ENCODE results near the gene WNK2.

DNA sequence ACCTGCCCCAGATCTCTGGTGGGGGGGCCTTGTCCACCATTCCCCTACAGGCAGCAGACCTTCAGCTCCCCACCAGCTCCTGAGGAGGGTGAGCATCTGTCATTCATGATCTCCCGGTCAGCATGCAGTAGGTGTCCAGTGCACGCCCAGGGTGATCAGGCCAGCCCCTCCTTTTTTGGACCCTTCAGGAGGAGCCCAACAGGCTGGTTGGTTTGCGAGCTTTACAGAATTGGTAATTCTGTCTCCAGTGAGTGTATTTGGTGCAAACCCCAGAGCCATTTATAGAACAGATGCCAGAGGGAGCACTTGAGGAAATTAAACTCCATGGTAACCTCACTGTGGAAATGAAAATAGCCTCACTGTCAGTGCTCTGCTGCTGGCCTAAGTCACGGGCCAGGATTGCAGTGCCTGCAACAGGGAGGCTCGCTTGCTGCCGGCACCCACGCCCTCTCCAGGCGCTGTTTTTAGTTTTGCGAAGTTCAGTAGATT, 23.4 kb downstream of the WNK2 start:
- no peak for TF ChIP-seq POLR2A (IDR thresholded peaks at IDR 0.05)
- TF ChIP-seq, protein P1, sequence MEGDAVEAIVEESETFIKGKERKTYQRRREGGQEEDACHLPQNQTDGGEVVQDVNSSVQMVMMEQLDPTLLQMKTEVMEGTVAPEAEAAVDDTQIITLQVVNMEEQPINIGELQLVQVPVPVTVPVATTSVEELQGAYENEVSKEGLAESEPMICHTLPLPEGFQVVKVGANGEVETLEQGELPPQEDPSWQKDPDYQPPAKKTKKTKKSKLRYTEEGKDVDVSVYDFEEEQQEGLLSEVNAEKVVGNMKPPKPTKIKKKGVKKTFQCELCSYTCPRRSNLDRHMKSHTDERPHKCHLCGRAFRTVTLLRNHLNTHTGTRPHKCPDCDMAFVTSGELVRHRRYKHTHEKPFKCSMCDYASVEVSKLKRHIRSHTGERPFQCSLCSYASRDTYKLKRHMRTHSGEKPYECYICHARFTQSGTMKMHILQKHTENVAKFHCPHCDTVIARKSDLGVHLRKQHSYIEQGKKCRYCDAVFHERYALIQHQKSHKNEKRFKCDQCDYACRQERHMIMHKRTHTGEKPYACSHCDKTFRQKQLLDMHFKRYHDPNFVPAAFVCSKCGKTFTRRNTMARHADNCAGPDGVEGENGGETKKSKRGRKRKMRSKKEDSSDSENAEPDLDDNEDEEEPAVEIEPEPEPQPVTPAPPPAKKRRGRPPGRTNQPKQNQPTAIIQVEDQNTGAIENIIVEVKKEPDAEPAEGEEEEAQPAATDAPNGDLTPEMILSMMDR (IDR thresholded peaks at IDR 0.05), result no peak
